SU-DHL-6 (cell line): ENCODE results near the gene PPP2R5D.

ENCODE experiments used
- H2AFZ ChIP-seq: fragments of 200-600 bp; sonication (generic); 2 replicates; pipeline ENCODE4 v1.6.1; 2014; ENCODE audit warnings: low read depth, mild to moderate bottlenecking, moderate library complexity, mixed read lengths, antibody characterized with exemption, low read length; ENCODE audit not compliant: severe bottlenecking
- H3F3A ChIP-seq: fragments of 200-600 bp; shearing (Covaris generic); 2 replicates; pipeline ENCODE4 v1.6.0; 2016; ENCODE audit warnings: antibody characterized with exemption, mild to moderate bottlenecking; ENCODE audit not compliant: insufficient read depth
- H3K27ac ChIP-seq: fragments of 200-600 bp; sonication (generic); 2 replicates; pipeline ENCODE4 v1.5.1; 2016; ENCODE audit warnings: low read depth, mild to moderate bottlenecking, low read length, moderate library complexity, mixed read lengths
- H3K27me3 ChIP-seq: fragments of 200-600 bp; sonication (generic), shearing (Covaris generic); 2 replicates; pipeline ENCODE4 v1.6.0; 2014; ENCODE audit warnings: mild to moderate bottlenecking, low read length
- H3K36me3 ChIP-seq: fragments of 200-600 bp; sonication (generic); 2 replicates; pipeline ENCODE4 v1.6.1; 2014; ENCODE audit warnings: mild to moderate bottlenecking, low read length, mixed read lengths
- H3K4me2 ChIP-seq: fragments of 300-600, 200-600 bp; shearing (Covaris generic), sonication (generic); 2 replicates; pipeline ENCODE4 v1.6.0; 2014; ENCODE audit warnings: low read length, low read depth, mild to moderate bottlenecking; ENCODE audit not compliant: poor library complexity, severe bottlenecking
- H3K4me3 ChIP-seq: fragments of 200-600 bp; sonication (generic); 2 replicates; pipeline ENCODE4 v1.5.1; 2014; ENCODE audit warnings: antibody characterized with exemption, low read length, mild to moderate bottlenecking, mixed read lengths; ENCODE audit not compliant: insufficient read depth, poor library complexity, severe bottlenecking
- H3K79me2 ChIP-seq: fragments of 200-600 bp; sonication (generic); 2 replicates; pipeline ENCODE4 v1.6.1; 2014; ENCODE audit warnings: mild to moderate bottlenecking, low read length, moderate library complexity; ENCODE audit not compliant: insufficient read depth
- H3K9ac ChIP-seq: fragments of 200-600 bp; sonication (generic); 2 replicates; pipeline ENCODE4 v1.7.0; 2014; ENCODE audit warnings: mild to moderate bottlenecking, low read length
- H3K9me2 ChIP-seq: fragments of 200-600 bp; sonication (generic); replicated peaks from 2 replicates; pipeline ENCODE4 v1.6.1; 2014; ENCODE audit warnings: low read length; ENCODE audit not compliant: insufficient read depth
- H3K9me3 ChIP-seq: fragments of 200-600 bp; sonication (generic); 2 replicates; pipeline ENCODE4 v1.6.1; 2014; ENCODE audit warnings: low read length, mixed read lengths; ENCODE audit not compliant: insufficient read depth
- H4K20me1 ChIP-seq: fragments of 200-600 bp; sonication (generic); 2 replicates; pipeline ENCODE4 v1.6.1; 2014; ENCODE audit warnings: low read depth, mild to moderate bottlenecking, antibody characterized with exemption, low read length, moderate library complexity, mixed read lengths
- CTCF ChIP-seq: fragments of 200-600 bp; sonication (generic); IDR thresholded peaks from one replicate; pipeline ENCODE4 v1.5.1; 2017; ENCODE audit warnings: antibody characterized with exemption, mild to moderate bottlenecking, low read length, moderate library complexity; ENCODE audit not compliant: insufficient read depth, poor library complexity, severe bottlenecking
- EZH2phosphoT487 ChIP-seq: fragments of 200-600 bp; sonication (generic), shearing (Covaris generic); conservative IDR thresholded peaks from 2 replicates; pipeline ENCODE4 v1.6.1; 2018; ENCODE audit warnings: mild to moderate bottlenecking, antibody characterized with exemption, low read length, moderate library complexity, mixed read lengths

The PPP2R5D gene

GRCh38 chr6:43053545-43054205 lies 69.3 kb downstream of the PPP2R5D start, which contains the start of gene CUL7:
Gene CUL7, minus strand, starts transcription at chr6:43053851. Its CDS starts 1,063 bp downstream, at chr6:43052788.
- Histone ChIP-seq H3F3A (0 out of 2 replicates have a peak, but pooled peaks cover 4% of the 10 kb centered on the region), H4K20me1 (no peaks in the 10 kb centered on the region), H3K36me3 (no peaks in the 10 kb centered on the region), H3K27ac (peak within 1 kb of the TSS; percentile 62), H3K9ac (peak within 1 kb of the TSS; percentile 85), H3K4me3 (peak within 1 kb of the TSS; percentile 76), H2AFZ (peak within 1 kb of the TSS; percentile 70), H3K9me3 (no peaks in the 10 kb centered on the region), H3K27me3 (no peaks in the 10 kb centered on the region), H3K79me2 (peaks cover 10% of the 10 kb centered on the region), H3K4me2 (peak within 1 kb of the TSS; percentile 80), H3K9me2 (no peaks in the 10 kb centered on the region)
- TF ChIP-seq CTCF (no peak), EZH2phosphoT487 (no peak)

GRCh38 chr6:43054206-43054943 lies 70.0 kb downstream of the PPP2R5D start:
- Histone ChIP-seq H2AFZ (peak overlapping the region; percentile 70), H3K79me2 (peaks cover 15% of the 10 kb centered on the region), H3K36me3 (no peaks in the 10 kb centered on the region), H3K9me2 (no peaks in the 10 kb centered on the region), H3K27me3 (no peaks in the 10 kb centered on the region), H3K9me3 (no peaks in the 10 kb centered on the region), H3F3A (0 out of 2 replicates have a peak, but pooled peaks cover 4% of the 10 kb centered on the region), H3K4me3 (peak overlapping the region; percentile 76), H4K20me1 (no peaks in the 10 kb centered on the region), H3K4me2 (peak overlapping the region; percentile 80), H3K27ac (peak overlapping the region; percentile 62), H3K9ac (peak overlapping the region; percentile 85)
- TF ChIP-seq CTCF, result no peak
- no peak for TF ChIP-seq EZH2phosphoT487

GRCh38 chr6:43055966-43056365 lies 71.6 kb downstream of the PPP2R5D start:
- H3K36me3 ChIP-seq, result no peaks in the 10 kb centered on the region
- no peak overlapping the region for H3K4me3 ChIP-seq
- 0 out of 2 replicates have a peak, but pooled peaks cover 4% of the 10 kb centered on the region for H3F3A ChIP-seq
- no peaks in the 10 kb centered on the region for H4K20me1 ChIP-seq
- no peak overlapping the region for H3K9ac ChIP-seq
- no peaks in the 10 kb centered on the region for H3K27me3 ChIP-seq
- no peaks in the 10 kb centered on the region for H3K9me3 ChIP-seq
- H2AFZ ChIP-seq, result no peak overlapping the region
- H3K9me2 ChIP-seq, result no peaks in the 10 kb centered on the region
- TF ChIP-seq CTCF, result no peak
- no peak for TF ChIP-seq EZH2phosphoT487
- no peak overlapping the region for H3K4me2 ChIP-seq
- H3K79me2 ChIP-seq, result peaks cover 15% of the 10 kb centered on the region
- no peak overlapping the region for H3K27ac ChIP-seq
